SIG-M5 treated with dmso at 0.1 percent for 504 hours (cell line): ENCODE data around the gene GRM7.

Source experiments
- DNase-seq: peaks from one replicate; lab custom pipeline; 2025; ENCODE audit not compliant: unreplicated experiment; lab: John Stamatoyannopoulos, UW

The GRM7 gene

DNA sequence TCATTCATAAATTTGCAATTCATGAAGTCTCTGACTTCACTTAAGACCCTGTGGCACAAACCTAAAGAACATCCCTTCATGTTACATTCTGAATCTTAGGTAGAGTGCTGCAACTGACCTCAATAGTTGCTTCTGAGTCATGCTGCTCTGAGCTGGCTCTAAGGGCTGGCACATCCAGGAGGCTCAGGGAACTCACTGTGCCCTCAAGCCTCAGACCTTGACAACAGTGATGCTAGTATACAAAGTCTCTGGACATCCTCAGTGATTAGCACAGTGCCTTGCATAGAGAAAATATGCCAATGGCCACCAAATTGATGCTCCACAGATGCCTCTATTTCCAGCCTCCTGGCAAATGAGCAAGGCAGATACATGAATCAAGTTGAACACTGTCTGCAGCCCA, 899.8 kb downstream of the GRM7 start:
- DNase-seq = no peak

DNA sequence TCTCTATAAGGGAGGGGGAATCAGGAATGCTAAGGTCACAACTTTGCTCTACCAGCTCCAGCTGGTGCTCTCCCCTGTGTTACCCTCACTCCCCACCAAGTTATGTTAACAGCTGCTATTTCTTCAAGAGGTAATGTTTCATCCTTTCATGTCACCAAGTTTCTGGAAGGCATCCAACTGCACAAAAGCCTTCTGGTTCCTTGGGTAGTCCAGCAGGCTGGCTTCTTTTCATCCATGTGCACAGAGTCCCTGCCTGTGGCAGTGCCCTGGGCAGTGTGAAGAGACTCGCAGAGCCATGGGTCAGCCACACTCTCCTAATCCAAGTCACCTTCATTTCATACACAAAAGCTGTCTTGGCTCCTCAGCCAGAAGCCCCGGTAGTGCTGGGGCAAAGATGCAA, 903.2 kb downstream of the GRM7 start:
- no peak for DNase-seq

GRCh38 chr3:7766530-7766929, 905.6 kb downstream of the GRM7 start:
- DNase-seq = peak; percentile 4

DNA sequence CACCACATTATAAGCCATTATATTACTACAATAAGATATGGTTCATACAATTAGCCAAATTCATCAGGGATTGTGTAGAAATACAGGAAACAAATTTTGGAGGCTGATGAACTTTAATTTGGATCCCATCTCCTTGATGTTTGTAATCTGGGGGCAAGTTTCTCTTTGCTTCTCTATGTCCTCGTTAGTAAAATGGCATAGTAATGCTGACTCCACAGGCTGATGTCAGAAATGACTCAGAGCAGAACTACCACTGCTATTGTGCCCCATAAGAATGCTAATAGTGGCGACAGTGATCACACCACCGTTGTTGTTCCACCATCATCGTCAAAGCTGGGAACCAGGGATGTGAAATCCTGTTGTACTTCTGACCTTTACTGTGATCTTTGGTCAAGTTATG, 918.4 kb downstream of the GRM7 start:
- DNase-seq = no peak

GRCh38 chr3:7781395-7781794, 920.5 kb downstream of the GRM7 start:
- DNase-seq = no peak

- no peak for DNase-seq
Measured at GRCh38 chr3:7787871-7788828, 927.2 kb downstream of the GRM7 start.

- DNase-seq = no peak
Measured at GRCh38 chr3:7788881-7789280, 928.0 kb downstream of the GRM7 start.

DNA sequence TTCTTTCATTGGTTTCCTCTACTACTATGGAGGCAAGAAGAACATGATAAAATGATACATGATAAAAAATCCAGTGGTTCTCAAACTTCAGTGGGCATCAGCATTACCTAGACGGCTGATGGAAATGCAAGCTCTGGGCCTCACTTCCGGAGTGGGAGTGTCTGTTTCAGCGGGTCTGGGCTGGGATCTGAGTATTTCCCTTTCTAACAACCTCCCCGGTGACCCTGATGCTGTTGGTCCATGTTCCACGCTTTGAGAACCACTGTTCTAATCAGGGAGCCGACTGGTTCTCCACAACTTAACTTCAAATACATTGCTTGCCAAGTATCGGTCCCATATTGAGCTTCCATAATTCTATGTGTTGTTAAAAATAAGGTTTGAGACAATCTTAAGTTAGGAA, 928.4 kb downstream of the GRM7 start:
- DNase-seq = no peak

DNA sequence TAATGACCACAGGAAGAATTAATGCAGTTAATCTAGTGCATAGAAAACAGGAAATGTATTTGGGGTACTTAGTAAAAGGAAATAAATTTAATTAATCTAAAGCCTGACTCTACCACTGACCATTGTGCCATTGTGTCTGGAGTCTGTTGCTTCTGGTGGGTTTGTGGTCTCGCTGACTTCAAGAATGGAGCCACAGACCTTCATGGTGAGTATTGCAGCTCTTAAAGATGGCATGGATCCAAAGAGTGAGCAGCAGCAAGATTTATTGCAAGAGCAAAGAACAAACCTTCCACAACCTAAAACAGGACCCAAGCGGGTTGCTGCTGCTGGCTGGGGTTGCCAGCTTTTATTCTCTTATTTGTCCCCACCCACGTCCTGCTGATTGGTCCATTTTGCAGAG, 929.2 kb downstream of the GRM7 start:
- no peak for DNase-seq
